Dedifferentiated amniotic fluid mesenchymal stem cell (primary cell): Measurements from ENCODE around the gene LRRC18.

Experiments
- DNase-seq: peaks from one replicate; pipeline ENCODE4 v3.0.0-alpha.2; 2016; ENCODE audit errors: extremely low spot score

The LRRC18 gene

GRCh38 chr10:48939790-48940325 is at the start of gene LRRC18:
Gene LRRC18, minus strand, starts transcription at chr10:48939840. Its CDS starts 25,685 bp downstream, at chr10:48914155.
- no peak for DNase-seq

DNA sequence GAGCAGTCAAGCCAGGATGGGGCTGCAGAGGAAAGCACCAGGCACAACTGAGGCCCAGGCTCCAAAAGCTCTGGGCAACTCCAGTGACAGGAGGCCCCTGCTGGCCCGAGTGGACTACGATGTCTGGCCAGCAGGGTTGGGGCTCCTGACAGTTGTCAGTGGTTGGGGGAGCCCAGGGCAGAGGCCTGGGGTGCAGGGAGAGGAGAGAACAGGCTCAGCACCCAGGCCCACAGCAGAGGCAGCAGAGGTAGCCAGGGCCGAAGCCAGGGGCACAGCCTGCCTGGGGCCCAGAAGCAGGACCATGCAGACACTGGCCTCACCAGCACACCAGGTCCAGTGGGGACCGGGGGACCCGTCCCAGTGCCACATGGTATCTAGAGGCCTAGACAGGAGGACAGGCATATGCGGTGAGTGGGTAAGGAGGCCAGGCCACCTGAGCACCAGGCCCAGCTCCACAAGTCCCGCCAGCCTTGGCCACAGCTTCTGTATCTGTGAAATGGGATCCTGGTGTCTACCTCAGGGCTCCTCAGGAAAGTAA is 46.0 kb upstream of the LRRC18 start:
- no peak for DNase-seq

DNA sequence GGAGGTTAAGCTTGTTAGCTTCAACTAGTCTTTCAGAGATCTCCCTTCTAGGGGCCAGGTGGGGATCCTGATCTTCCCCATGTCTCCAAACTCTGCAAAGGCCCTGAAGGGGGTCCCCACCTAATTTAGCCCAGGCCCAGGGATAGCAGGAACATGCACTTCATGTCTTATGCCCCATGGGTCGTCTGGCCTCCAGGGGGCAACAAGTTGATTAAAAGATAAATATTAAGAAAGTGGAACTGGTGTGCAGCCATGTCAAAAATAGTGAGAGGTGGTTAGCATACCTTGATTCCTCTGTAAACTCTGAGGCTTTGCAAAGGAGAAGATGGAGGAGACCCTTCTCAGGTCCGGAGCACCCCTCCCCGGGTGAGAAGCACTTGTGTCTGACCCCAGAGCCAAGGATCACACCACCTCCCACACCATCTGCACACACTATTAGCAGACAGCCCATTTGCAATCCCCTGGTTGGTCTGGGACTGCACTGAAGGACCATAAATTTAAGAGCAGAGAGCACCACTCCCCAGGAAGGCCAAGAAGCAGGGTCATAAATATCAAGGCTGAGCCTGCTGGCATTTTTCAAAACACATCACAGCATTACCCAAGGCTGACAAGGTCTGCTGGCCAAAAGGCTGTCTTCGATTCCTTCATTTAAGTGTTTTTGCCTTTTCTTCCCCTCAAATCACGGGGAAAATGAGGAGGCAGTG is 44.2 kb upstream of the LRRC18 start:
- DNase-seq = no peak

DNA sequence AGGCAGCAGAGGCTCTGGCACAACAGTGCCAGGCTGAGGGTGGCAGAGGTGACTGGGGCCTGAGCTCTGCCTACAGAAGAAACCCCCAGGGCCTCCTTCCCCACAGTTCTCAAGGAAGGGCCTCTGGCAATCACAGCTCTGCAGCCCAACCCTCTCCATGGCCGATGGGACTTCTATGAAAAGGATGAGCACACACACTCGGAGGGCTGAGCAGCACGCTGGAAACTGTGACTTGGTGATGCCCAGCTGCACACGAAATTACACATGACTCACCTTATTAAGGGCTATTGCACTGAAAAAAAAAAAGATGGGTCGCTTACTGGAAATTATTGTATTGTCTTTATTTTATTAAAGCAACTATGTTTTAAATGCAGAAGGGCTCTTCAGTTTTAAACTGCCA is 42.9 kb upstream of the LRRC18 start:
- no peak for DNase-seq

GRCh38 chr10:48981310-48981907 is 41.8 kb upstream of the LRRC18 start:
- peak; percentile 21 for DNase-seq

GRCh38 chr10:48978318-48978717 is 38.7 kb upstream of the LRRC18 start:
- DNase-seq = no peak

DNA sequence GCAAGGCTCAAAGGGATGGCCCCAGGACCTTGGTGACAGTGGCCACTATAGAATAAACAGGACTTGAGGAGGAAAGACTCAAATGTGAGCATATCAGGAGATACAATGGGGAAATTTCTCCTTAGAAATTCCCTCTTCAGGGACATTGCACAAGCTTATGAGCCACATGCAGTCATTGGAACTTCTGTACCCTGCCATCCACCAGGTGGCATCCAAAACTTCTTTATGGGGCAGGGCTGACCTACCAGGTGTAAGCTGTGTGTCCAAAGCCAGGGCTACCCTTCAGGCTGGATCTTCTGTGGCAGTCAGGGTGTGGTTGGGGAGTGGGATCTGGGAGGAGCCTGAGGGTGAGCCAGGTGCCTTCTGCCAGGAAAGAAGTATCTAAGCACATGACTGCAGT is 36.6 kb upstream of the LRRC18 start:
- DNase-seq = no peak

- no peak for DNase-seq
Measured at GRCh38 chr10:48974510-48975156, 35.0 kb upstream of the LRRC18 start.

DNA sequence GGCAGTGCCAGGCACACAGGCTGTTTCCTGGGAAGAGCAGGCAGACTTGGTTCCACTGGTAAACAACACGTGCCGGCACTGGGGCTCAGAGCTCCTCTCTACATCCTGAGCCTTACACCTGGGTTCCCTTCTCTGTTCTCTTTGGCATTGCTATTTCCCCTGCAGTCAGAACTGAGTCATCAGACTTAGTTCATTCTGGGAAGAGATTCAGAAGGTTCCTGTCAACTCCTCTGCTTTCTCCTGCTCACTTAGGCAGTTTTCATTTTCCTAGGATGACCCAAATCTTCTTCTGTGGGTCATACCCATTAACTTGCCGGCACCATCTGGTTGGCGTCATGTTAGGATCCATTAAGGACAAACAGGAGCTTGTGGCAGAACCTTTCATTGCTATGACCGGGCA is 33.4 kb upstream of the LRRC18 start:
- DNase-seq = no peak

DNA sequence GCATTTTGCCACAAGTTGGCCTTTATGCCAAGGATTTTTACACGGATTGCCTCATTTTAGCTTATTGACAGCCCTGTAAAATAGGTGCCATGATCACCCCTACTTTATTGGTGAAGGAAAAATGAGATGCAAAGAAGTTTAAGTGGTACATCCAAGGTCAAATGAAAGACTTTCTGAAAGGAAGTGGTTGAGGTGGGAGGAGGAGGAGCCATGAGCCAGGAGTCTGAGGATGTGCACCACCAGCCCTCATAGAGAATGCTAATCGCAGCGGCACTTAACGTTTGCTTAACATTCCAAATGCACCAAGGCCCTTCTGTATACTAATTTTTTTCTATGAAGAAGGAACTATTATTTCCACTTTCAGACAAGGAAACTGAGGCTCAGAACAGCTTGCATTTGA is 31.0 kb upstream of the LRRC18 start:
- DNase-seq = no peak

DNA sequence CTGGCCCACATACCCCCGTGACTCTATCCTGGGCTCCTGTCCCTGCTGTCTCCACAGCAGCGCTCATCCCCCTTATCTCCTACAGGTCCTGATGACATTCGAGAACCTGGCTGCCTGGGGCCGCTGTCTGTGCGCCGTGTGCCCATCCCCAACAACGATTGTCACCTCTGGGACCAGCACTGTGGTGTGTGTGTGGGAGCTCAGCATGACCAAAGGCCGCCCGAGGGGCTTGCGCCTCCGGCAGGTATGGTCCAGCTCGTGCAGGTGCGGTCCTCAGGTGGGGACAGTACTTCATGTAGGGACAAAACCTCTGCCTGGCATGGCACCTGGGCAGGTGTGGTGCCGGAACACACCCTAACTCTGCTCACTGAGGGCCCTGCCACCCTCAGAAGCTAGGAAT is 30.4 kb upstream of the LRRC18 start:
- DNase-seq = no peak

DNA sequence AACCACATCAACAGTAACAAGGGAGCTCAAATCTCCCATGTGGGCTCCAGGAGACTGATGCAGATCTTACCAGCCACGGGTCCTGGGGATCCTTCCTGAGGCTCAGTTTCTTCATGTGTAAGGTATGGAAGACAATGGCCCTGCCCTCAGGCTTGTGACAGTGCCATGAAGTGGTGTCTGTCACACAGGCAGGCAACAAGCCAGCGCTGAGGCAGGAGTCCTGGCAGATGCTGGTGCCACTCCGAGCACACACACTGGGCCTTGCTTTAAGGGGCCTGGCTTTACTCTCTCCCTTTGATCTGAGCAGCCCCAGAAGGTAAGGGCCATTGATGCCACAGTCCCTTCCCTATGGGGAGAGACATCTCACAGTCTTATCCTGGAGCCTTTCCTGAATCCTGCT is 28.4 kb upstream of the LRRC18 start:
- no peak for DNase-seq

DNA sequence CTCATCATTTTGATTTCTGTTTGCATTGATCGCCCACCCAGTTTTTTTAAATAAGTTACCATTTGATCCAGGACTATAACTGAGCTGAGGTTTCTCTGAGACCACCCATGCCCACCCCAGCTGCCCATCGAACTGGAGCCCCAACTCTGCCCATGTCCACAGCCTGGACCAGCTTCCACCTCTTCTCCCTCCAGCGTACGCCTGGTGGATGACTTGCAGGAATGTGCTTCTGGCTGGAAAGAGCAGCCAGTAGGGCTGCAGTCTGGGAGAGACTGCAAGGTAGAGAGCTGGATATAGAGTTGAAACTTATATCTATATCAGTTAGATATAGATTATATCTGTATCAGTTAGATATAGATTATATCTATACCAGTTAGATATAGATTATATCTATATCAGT is 25.8 kb upstream of the LRRC18 start:
- DNase-seq = no peak

GRCh38 chr10:48964038-48964437 is 24.4 kb upstream of the LRRC18 start:
- DNase-seq = no peak

DNA sequence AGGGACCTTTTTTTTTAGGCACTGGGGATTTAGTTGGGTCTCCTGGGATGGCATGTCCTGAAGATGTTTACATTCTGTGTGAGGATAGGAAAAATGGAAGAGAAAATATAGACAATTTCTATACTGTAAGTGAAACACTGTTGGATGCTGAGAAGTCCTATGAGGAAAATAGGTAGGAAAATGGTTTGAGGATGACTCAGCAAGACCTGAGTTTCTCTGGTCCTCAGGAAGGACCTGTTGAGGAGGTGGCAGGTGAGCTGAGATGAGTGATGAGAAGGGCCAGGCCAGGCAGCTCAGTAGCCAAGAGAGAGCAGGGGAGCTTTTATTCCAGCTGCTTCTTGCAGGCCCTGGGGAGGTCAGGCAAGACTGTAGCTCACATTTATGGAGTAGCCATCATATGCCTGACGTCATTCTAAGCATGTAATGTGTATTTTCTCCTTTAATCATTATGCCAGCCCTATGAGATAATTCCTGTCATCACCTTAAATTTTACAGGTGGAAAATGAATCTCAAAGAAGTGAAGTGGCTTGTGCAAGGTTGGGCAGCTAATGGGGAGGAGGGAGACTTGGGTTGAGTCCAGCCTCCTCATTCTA is 19.1 kb upstream of the LRRC18 start:
- DNase-seq = no peak

DNA sequence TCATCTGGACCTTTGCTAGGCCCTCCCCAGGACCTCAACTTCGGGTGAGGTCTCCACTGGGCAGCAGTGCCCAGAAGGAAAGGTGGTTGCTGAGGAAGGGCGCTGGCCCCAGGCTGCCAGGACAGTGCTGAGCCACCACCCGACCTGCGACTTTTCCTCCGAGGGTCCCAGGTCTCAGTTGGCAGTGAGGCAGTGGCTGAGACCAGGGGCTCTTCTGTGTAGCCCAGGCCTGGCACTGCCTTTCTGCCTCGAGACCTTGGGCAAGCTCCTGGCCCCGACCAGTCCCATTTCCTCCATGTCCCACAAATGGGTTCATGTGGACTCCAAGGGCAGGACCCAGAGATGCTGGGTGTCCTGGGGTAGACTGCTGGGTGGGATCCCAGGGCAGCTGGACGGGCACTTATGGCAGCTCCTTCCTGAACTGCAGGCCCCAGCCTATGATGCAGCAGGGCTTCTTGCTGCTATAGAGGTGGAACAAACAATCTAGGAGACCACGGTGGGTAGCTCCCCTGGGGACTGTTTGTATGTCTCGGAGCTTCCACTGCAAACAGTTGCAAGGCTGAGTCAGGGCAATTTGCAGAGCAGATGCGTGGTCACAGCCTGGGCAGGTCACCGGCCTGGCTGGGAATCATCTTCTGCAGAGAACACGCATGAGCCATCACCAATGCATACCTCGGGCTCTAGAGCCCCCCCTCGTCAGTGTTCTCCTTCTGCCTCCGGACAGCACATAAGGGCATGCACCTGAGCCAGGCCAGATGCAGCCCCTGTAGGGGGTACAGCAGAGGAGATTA is 17.9 kb upstream of the LRRC18 start:
- no peak for DNase-seq

GRCh38 chr10:48951707-48952106 is 12.1 kb upstream of the LRRC18 start:
- DNase-seq = no peak

DNA sequence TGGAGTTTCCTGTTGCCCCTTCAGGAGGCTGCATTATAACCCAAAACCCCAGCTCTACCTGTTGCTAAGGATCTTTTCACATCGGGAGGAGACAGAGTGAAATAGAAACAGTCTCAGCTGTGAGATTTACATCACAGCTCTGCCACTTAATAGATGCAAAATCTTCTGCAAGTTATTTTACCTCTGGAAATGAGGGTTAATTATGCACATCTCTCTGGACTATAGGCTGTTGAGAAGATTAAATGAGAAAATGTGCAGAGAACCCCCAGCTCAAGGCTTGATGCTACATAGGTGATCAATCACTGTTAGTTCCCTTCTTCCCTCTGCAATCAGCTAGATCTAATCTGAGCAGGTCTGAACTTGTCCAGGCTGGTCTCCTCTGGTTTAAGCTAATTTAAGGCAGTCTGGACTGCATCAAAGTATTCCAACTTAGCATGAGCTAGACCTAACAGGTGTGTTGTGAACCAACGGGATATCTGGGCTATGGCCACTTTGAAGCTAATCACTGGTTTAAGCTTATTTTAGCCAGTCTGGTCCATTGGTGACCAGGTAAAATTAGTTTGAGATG is 8.9 kb upstream of the LRRC18 start:
- DNase-seq = no peak

GRCh38 chr10:48947690-48948469 is 8.2 kb upstream of the LRRC18 start:
- DNase-seq = no peak

- DNase-seq = no peak
Measured at GRCh38 chr10:48946891-48947500, 7.4 kb upstream of the LRRC18 start.
